NB4 (cell line): ENCODE measurements around the gene ASCL1.

Source experiments
- DNase-seq: peaks from one replicate; pipeline ENCODE4 v3.0.0; 2010; ENCODE audit warnings: low read depth
- H3K4me3 ChIP-seq: one replicate; pipeline ENCODE4 v1.5.1; 2011; ENCODE audit warnings: mild to moderate bottlenecking, low read depth, low read length, moderate library complexity
- CTCF ChIP-seq: IDR thresholded peaks from one replicate; pipeline ENCODE4 v1.5.1; 2012; ENCODE audit warnings: low read depth, low read length
- MAX ChIP-seq: IDR thresholded peaks from 2 replicates; pipeline ENCODE4 v1.6.1; 2011; ENCODE audit warnings: low read depth, low read length
- MYC ChIP-seq: IDR thresholded peaks from 2 replicates; pipeline ENCODE4 v1.6.1; 2011; ENCODE audit warnings: low read depth, low read length
- POLR2A ChIP-seq: IDR thresholded peaks from 2 replicates; pipeline ENCODE4 v1.6.1; 2011; ENCODE audit warnings: mild to moderate bottlenecking; ENCODE audit not compliant: insufficient read length; ENCODE audit errors: extremely low read depth

The ASCL1 gene

GRCh38 chr12:102950107-102950949 is 7.1 kb upstream of the ASCL1 start:
- DNase-seq: no peak
- TF ChIP-seq CTCF (no peak), POLR2A (no peak), MAX (no peak), MYC (no peak)
- no peak overlapping the region for H3K4me3 ChIP-seq

- H3K4me3 ChIP-seq: no peak overlapping the region
- TF ChIP-seq MAX (no peak), POLR2A (no peak), MYC (no peak), CTCF (no peak)
- DNase-seq: no peak
Observed at GRCh38 chr12:102950950-102951619, 6.4 kb upstream of the ASCL1 start.

- no peak overlapping the region for H3K4me3 ChIP-seq
- TF ChIP-seq POLR2A (no peak), MYC (no peak), MAX (no peak), CTCF (no peak)
- no peak for DNase-seq
Observed at GRCh38 chr12:102951841-102952240, 5.6 kb upstream of the ASCL1 start.

- TF ChIP-seq MYC (no peak), CTCF (no peak), MAX (no peak), POLR2A (no peak)
- DNase-seq: no peak
- H3K4me3 ChIP-seq: no peak overlapping the region
Observed at GRCh38 chr12:102953221-102953620, 4.3 kb upstream of the ASCL1 start.

GRCh38 chr12:102954134-102954533 is 3.3 kb upstream of the ASCL1 start:
- no peak for TF ChIP-seq CTCF
- TF ChIP-seq MAX: no peak
- TF ChIP-seq POLR2A: no peak
- no peak for TF ChIP-seq MYC
- no peak for DNase-seq

More at GRCh38 chr12:102954134-102954533, 3.3 kb upstream of the ASCL1 start:
- no peak overlapping the region for H3K4me3 ChIP-seq
